ENCODE data around the gene KIRREL3.

- TF ChIP-seq CTCF (IDR thresholded peaks at IDR 0.05) (no peak), POLR2A (IDR thresholded peaks at IDR 0.05) (no peak)
Measured at GRCh38 chr11:126993599-126993998, 7.0 kb downstream of the KIRREL3 start.

All from esophagus squamous epithelium (tissue), 4 donors.